GM12801 (cell line): ENCODE data around the gene CDC42BPB.

ENCODE experiments used
- TF ChIP-seq, protein P1 (sequence below): IDR thresholded peaks from one replicate; pipeline ENCODE4 v1.5.1; 2011; ENCODE audit warnings: control low read depth; ENCODE audit not compliant: insufficient read length; ENCODE audit errors: extremely low read depth

The CDC42BPB gene

GRCh38 chr14:102969060-102969791 lies 88.1 kb downstream of the CDC42BPB start:
- TF ChIP-seq, protein P1, sequence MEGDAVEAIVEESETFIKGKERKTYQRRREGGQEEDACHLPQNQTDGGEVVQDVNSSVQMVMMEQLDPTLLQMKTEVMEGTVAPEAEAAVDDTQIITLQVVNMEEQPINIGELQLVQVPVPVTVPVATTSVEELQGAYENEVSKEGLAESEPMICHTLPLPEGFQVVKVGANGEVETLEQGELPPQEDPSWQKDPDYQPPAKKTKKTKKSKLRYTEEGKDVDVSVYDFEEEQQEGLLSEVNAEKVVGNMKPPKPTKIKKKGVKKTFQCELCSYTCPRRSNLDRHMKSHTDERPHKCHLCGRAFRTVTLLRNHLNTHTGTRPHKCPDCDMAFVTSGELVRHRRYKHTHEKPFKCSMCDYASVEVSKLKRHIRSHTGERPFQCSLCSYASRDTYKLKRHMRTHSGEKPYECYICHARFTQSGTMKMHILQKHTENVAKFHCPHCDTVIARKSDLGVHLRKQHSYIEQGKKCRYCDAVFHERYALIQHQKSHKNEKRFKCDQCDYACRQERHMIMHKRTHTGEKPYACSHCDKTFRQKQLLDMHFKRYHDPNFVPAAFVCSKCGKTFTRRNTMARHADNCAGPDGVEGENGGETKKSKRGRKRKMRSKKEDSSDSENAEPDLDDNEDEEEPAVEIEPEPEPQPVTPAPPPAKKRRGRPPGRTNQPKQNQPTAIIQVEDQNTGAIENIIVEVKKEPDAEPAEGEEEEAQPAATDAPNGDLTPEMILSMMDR: no peak

- TF ChIP-seq, protein P1: no peak
These were observed 89.0 kb downstream of the CDC42BPB start for GRCh38 chr14:102968306-102968705.

DNA sequence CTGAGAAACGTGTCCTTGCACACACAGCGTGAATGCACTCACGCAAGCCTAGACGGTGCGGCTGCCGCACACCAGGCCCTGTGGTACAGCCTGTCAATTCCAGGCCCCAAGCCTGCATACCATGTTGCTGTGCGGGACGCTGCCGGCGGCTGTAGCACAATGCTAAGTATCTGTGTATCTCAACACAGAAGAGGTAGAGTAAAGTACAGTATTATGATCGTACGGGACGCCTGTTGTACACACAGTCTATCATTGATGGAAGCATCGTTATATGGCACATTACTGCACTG lies 89.9 kb downstream of the CDC42BPB start:
- TF ChIP-seq, protein P1: no peak

DNA sequence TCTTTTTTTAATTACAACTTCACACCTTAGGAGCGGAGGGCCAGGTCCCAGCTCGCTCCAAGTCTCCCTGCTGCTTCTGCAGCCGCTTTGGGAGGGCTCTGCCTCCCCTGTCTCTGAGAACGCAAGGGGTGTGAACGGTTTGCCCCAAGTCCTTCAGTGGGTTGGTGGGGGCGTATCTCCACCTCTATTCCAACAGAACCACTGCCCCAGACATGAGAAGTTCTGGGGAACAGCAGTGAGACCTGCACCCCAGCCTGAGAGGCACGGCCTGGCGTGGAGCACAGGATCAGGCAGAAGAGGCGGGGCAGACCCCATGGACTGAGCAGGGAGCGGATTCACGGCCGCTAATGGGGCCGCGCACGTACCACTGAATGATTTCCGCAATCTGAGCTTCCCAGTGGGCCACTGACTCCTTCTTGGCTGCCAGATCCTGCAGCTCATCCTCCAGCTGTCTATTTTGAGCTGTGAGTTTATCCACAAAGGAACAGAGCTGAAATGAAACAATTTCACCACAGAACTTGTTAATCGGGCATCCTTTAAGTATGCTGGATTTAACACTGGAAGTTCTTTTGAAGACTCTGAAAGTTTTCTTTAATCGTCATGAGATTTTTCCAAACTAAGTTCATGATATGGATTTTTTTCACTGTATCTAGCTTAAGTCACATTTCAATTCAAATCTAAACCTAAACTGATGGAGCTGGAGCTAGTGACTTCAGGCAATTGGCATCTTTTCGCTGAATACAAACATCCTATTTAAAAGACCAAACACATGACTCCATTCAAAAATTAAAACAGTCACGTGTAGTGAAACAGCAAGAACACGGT lies 90.5 kb downstream of the CDC42BPB start:
- TF ChIP-seq, protein P1: no peak

DNA sequence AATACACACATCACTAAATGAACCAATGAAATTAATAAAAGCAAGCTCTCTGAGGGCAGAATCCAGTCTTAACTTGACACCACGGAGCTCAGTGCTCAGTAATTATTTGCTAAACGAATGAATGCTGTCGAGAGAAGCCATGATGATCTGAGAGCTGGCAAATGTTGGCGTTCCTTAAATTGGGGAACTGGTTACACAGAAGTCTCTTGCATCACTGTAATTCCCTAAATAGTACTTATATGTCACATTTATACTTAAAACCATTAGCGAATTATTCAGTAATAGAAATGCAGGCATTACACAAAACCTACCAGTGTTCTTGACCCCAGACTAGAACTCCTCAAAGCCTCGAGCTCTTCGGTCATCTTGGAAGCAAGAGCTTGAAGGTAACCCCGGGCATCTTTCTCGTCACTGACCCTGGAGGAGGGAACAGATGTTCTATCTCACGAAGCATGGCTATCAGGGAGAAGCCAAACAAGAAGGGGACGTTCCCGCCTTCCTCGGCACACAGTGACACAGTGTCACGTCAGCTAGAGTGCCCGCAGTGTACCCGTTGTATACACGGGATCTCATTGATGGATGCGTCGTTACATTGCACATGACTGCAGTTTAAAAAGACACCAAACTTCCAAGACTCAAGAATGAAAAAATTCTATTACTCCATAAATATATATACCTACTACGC lies 91.2 kb downstream of the CDC42BPB start:
- TF ChIP-seq, protein P1: no peak

DNA sequence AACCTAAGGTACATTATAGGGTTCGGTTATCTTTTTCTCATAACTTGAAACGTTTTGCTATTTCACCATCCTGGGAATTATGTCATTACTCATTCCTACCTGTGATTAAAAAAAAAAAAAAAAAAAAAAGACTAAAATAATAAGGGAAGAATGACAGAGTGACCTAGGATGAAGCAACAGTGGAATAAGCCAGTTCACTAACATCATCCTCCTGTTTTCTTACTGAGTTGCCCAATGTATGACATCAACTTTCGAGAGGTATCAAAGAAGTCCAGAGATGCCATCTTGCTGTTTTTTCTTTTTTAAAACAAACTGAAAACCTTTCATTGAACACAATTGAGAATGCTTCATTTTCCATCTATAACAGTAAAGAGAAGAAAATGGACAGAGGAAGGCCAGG lies 92.1 kb downstream of the CDC42BPB start:
- TF ChIP-seq, protein P1: no peak

GRCh38 chr14:102964152-102964730 lies 93.1 kb downstream of the CDC42BPB start:
- TF ChIP-seq, protein P1: no peak
